Measurements from ENCODE around the gene LUC7L3. TPM values are rescaled to one million over a fixed set of nuclear protein-coding genes. Genes with fewer than 3 reads are reported as not detected.

Gene LUC7L3
- polyA plus RNA-seq, 2 of the 4 experiments (the other 2 are of a cell fraction), result 209 to 211 TPM

DNA sequence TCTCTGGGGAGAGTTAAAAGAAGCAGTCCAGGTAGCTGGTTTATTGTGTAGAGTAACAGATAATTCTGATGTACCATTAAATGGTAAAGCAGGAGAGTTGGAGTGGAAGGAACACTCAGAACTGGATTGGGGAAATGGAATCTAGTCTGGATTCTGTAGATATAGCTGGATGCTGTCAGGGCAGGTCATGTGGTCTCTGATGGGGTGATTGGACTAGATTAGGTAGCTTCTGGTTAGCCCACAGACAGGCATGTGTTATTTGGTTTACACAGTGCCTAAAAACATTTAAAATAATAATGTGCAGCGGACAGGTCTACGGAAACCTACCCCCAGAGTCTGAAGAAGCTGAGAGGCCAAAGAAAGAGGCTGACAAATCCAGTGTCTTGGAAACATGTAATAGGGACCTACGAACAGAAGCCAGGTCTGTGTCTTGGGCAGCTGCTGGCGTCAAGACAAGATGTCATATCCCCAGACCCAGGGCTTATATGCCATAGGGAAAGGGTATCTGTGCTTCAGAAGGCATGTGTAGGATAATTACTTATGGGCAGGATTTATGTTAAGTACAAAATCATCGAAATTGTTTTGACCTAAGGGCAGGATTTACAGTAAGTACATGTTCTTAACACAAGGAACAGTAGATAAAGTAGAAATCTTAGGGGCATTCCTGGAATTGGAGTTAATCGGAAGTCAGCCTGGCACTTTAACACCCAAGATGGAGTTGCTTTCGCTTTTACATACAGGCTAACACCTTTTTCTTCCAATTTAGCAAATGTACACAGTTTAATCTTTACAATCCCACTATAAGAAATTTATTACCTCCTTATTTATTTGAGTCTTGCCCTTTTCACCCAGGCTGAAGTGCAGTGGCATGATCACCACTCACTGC, 12.4 kb downstream of the LUC7L3 start:
- WGBS (ENCODE audit: missing lambda C conversion rate), result 74% methylated on average over 7 of the region's 7 CpGs
- ChIA-PET POLR2A (interaction anchor here (0.6 to 2.7 kb wide), 2 partner anchors 10 to 12 kb away, joined by 4 to 9 read pairs; partner anchors contain the start of gene LUC7L3), CTCF (interaction anchor here (0.5 to 2.0 kb wide), 6 partner anchors 36 to 297 kb away, joined by 3 to 8 read pairs (median 4); no protein-coding TSS in a partner anchor)
- H3K27ac ChIP-seq, result no peak overlapping the region
- ATAC-seq, result peak; percentile 43 to 58; a peak in 4 of 6 replicates
- H3K4me2 ChIP-seq, result no peak overlapping the region
- H3K4me1 ChIP-seq, result peaks cover 55% of the 10 kb centered on the region
- DNase-seq (ENCODE audit: low read depth in 1 of 2, low spot score in 1 of 2), result no peak
- H3K9me3 ChIP-seq, result no peaks in the 10 kb centered on the region
- no peak overlapping the region for H3K4me3 ChIP-seq
- TF ChIP-seq HOXA7 (CRISPR knock-in tag; IDR thresholded peaks at IDR 0.05) (no peak), BHLHE40 (IDR thresholded peaks at IDR 0.05; ENCODE audit: low read depth, low read length) (no peak), FOSB (CRISPR knock-in tag; IDR thresholded peaks at IDR 0.05) (no peak)
- FAIRE-seq, result no peak

DNA sequence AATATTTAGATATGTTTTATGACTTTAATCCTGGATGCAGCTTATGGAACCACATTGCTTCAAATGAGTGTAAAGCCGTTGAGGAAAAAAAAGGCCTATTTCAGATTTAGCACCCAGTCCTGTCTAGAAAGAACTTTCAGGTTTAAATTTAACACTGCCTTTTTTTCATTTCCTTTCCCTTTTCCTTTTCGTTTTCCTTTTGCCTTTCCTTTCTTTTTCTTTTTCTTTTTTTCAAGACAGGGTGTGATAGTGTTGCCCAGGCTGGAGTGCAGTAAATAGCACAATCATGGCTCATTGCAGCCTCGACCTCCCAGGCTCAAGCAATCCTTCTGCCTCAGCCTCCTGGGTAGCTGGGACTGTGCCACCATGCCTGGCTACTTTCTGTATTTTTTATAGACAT, 15.9 kb downstream of the LUC7L3 start:
- DNase-seq (ENCODE audit: low read depth in 1 of 2, low spot score in 1 of 2) (no peak), ATAC-seq (no peak), FAIRE-seq (no peak)
- Histone ChIP-seq H3K27ac (no peak overlapping the region), H3K9me3 (no peaks in the 10 kb centered on the region), H3K4me2 (no peak overlapping the region), H3K4me3 (no peak overlapping the region), H3K4me1 (peaks cover 28% of the 10 kb centered on the region; the same call in 2 of the 3 replicates)
- POLR2A ChIA-PET, result interaction anchor here (0.9 kb wide), 1 partner anchor 41 kb away, joined by 4 read pairs; no protein-coding TSS in a partner anchor
- 90% methylated on average over 3 of the region's 3 CpGs for WGBS (ENCODE audit: missing lambda C conversion rate)
- CTCF ChIA-PET, result interaction anchor here (1.8 to 2.4 kb wide), 2 partner anchors 10 to 47 kb away, joined by 6 to 8 read pairs; no protein-coding TSS in a partner anchor
- TF ChIP-seq FOSL2 (IDR thresholded peaks at IDR 0.05) (no peak), FOSL2 (CRISPR knock-in tag; IDR thresholded peaks at IDR 0.05) (no peak), NR3C1 (IDR thresholded peaks at IDR 0.05) (no peak), HOXB5 (CRISPR knock-in tag; IDR thresholded peaks at IDR 0.05) (no peak), HOXB13 (CRISPR knock-in tag; IDR thresholded peaks at IDR 0.05; ENCODE audit: low read depth) (no peak), FOSB (CRISPR knock-in tag; IDR thresholded peaks at IDR 0.05) (no peak), RFX5 (IDR thresholded peaks at IDR 0.05) (no peak)

DNA sequence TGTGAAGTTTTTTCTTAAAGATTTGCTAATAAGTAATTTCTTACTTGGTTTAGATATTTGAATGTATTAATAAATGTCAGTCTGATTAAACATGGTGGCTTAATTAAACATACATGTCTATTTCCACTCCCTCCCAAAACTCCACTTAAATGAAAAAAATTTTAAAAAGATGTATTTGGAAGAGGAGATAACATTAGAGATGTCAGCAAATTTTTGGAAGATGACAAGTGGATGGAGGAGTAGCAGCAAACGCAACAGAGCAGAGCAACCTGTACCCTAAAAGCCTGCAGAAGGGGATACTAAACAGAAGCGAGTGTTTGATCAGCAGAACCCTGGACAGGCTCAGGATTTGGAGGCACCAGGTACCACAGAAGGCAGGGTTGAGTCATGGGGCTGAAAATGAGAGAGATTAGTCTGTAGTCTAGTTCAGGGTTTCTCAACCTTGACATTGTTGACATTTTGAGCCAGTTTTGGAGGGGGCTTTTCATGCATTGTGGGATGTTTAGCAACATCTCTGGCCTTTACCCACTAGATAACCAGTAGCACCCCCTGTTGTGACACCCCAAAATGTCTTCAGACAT, 17.8 kb downstream of the LUC7L3 start:
- DNase-seq (ENCODE audit: low read depth in 1 of 2, low spot score in 1 of 2), result no peak

More for the DNA sequence above, 17.8 kb downstream of the LUC7L3 start:
- WGBS (ENCODE audit: missing lambda C conversion rate), result 92% methylated on average over 2 of the region's 2 CpGs
- ChIA-PET CTCF (no interaction called here), POLR2A (no interaction called here)
- peaks cover 14% of the 10 kb centered on the region; the same call in 2 of the 3 replicates for H3K4me1 ChIP-seq
- no peak for TF ChIP-seq JUN (IDR thresholded peaks at IDR 0.05)
- TF ChIP-seq SMC3 (IDR thresholded peaks at IDR 0.05), result no peak
- TF ChIP-seq GATA3 (IDR thresholded peaks at IDR 0.05; ENCODE audit: borderline replicate concordance), result no peak
- TF ChIP-seq, protein P1, sequence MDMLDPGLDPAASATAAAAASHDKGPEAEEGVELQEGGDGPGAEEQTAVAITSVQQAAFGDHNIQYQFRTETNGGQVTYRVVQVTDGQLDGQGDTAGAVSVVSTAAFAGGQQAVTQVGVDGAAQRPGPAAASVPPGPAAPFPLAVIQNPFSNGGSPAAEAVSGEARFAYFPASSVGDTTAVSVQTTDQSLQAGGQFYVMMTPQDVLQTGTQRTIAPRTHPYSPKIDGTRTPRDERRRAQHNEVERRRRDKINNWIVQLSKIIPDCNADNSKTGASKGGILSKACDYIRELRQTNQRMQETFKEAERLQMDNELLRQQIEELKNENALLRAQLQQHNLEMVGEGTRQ (IDR thresholded peaks at IDR 0.05), result no peak
- no peak for TF ChIP-seq NR3C1 (IDR thresholded peaks at IDR 0.05)
- TF ChIP-seq FOSL2 (IDR thresholded peaks at IDR 0.05), result no peak
- 0 out of 2 replicates have a peak, but pooled peaks have one; percentile 11 for TF ChIP-seq FOSL2 (CRISPR knock-in tag; IDR thresholded peaks at IDR 0.05)
- TF ChIP-seq TFCP2L1 (CRISPR knock-in tag; IDR thresholded peaks at IDR 0.05), result no peak
- TF ChIP-seq, protein P2, sequence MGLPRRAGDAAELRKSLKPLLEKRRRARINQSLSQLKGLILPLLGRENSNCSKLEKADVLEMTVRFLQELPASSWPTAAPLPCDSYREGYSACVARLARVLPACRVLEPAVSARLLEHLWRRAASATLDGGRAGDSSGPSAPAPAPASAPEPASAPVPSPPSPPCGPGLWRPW (IDR thresholded peaks at IDR 0.05), result no peak
- no peak for TF ChIP-seq ZFP36 (IDR thresholded peaks at IDR 0.05; ENCODE audit: borderline replicate concordance, partially characterized antibody)
- TF ChIP-seq CBX8 (IDR thresholded peaks at IDR 0.05), result no peak
- TF ChIP-seq NPAS2 (CRISPR knock-in tag; IDR thresholded peaks at IDR 0.05; ENCODE audit: borderline replicate concordance), result no peak
- TF ChIP-seq, protein P3, sequence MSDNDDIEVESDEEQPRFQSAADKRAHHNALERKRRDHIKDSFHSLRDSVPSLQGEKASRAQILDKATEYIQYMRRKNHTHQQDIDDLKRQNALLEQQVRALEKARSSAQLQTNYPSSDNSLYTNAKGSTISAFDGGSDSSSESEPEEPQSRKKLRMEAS (IDR thresholded peaks at IDR 0.05), result no peak
- no peak for TF ChIP-seq RCOR1 (IDR thresholded peaks at IDR 0.05; ENCODE audit: low read depth, low read length)
- peak; percentile 46 for TF ChIP-seq MAFK (IDR thresholded peaks at IDR 0.05; ENCODE audit: partially characterized antibody)
- TF ChIP-seq, protein P4, sequence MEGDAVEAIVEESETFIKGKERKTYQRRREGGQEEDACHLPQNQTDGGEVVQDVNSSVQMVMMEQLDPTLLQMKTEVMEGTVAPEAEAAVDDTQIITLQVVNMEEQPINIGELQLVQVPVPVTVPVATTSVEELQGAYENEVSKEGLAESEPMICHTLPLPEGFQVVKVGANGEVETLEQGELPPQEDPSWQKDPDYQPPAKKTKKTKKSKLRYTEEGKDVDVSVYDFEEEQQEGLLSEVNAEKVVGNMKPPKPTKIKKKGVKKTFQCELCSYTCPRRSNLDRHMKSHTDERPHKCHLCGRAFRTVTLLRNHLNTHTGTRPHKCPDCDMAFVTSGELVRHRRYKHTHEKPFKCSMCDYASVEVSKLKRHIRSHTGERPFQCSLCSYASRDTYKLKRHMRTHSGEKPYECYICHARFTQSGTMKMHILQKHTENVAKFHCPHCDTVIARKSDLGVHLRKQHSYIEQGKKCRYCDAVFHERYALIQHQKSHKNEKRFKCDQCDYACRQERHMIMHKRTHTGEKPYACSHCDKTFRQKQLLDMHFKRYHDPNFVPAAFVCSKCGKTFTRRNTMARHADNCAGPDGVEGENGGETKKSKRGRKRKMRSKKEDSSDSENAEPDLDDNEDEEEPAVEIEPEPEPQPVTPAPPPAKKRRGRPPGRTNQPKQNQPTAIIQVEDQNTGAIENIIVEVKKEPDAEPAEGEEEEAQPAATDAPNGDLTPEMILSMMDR (IDR thresholded peaks at IDR 0.05), result no peak
- no peak for TF ChIP-seq RARB (CRISPR knock-in tag; IDR thresholded peaks at IDR 0.05)
- no peak for TF ChIP-seq ESRRA (IDR thresholded peaks at IDR 0.05; ENCODE audit: borderline replicate concordance, low read length)
- H3K9me3 ChIP-seq, result no peaks in the 10 kb centered on the region
- no peak overlapping the region for H3K4me3 ChIP-seq
- H3K4me2 ChIP-seq, result no peak overlapping the region
- ATAC-seq, result peak in 1 of 2 experiments; percentile 15; a peak in 1 of 6 replicates
- no peak overlapping the region for H3K27ac ChIP-seq
- FAIRE-seq, result no peak
